Panc1 (cell line): ENCODE data around the gene CERT1. TPM values are rescaled to one million over a fixed set of nuclear protein-coding genes. Genes with fewer than 3 reads are reported as not detected.

Experiments
- ATAC-seq: fragments of 200-7000 bp; cut with Tn5 transposase; 2 replicates; pipeline ENCODE4 v1.9.1; 2020; ENCODE audit warnings: mild to moderate bottlenecking, moderate library complexity
- BruUV-seq: library from RNA; stranded (reverse); fragments of 400-500 nt; replicated peaks from 2 replicates; lab custom pipeline; 2021; lab: Mats Ljungman, UMichigan
- CTCF ChIA-PET: fragments of 300-600 bp; sonication (Branson Sonifier 250); formaldehyde crosslinking; loops from one replicate; lab custom pipeline; 2022; ENCODE audit warnings: antibody characterized with exemption; lab: Charles Lee
- POLR2A ChIA-PET: fragments of 300-600 bp; sonication (Branson Sonifier 250); formaldehyde crosslinking; loops from one replicate; lab custom pipeline; 2022; ENCODE audit warnings: antibody characterized with exemption; lab: Charles Lee
- DNase-seq: peaks from one replicate; pipeline ENCODE4 v3.0.0-alpha.2; 2010; ENCODE audit warnings: low read depth, low spot score
- H3K27ac ChIP-seq: 2 replicates; pipeline ENCODE4 v1.5.1; 2011; ENCODE audit warnings: mild to moderate bottlenecking, low read length, inconsistent platforms
- H3K27me3 ChIP-seq: fragments of 200-500 bp; sonication (Bioruptor generic); 2 replicates; pipeline ENCODE4 v1.6.0; 2014; ENCODE audit warnings: low read length, inconsistent platforms; ENCODE audit not compliant: control insufficient read depth, insufficient read depth
- H3K36me3 ChIP-seq: fragments of 200-500 bp; sonication (Bioruptor generic); 2 replicates; pipeline ENCODE4 v1.5.1; 2014; ENCODE audit warnings: inconsistent platforms, mild to moderate bottlenecking, low read length, moderate library complexity; ENCODE audit not compliant: control insufficient read depth, insufficient read depth
- H3K4me1 ChIP-seq: 2 replicates; pipeline ENCODE4 v1.5.1; 2011; ENCODE audit warnings: inconsistent platforms, mild to moderate bottlenecking, low read length, moderate library complexity; ENCODE audit not compliant: control insufficient read depth, insufficient read depth
- H3K4me3 ChIP-seq, 2 experiments: 2 replicates each; pipeline ENCODE4 v1.5.1; 2011 to 2012; ENCODE audit warnings: low read depth in 2 of 2, low read length in 2 of 2, mild to moderate bottlenecking in 2 of 2, inconsistent platforms in 1 of 2, moderate library complexity in 1 of 2
- H3K9me3 ChIP-seq: fragments of 200-500 bp; sonication (Bioruptor generic); 2 replicates; pipeline ENCODE4 v1.5.1; 2014; ENCODE audit warnings: low read depth, mild to moderate bottlenecking, inconsistent platforms, low read length, moderate library complexity; ENCODE audit not compliant: control insufficient read depth, insufficient read depth
- POLR2AphosphoS5 ChIP-seq: IDR thresholded peaks from 2 replicates; pipeline ENCODE4 v1.6.1; 2012; ENCODE audit warnings: mild to moderate bottlenecking, low read depth, low read length, moderate library complexity
- SIN3A ChIP-seq: IDR thresholded peaks from 2 replicates; pipeline ENCODE4 v1.6.1; 2012; ENCODE audit warnings: low read depth, mild to moderate bottlenecking, low read length, moderate library complexity, borderline replicate concordance; ENCODE audit not compliant: insufficient read depth
- TCF7L2 ChIP-seq: IDR thresholded peaks from 2 replicates; pipeline ENCODE4 v1.6.1; 2011; ENCODE audit warnings: mild to moderate bottlenecking, low read depth, low read length, inconsistent platforms
- in situ Hi-C: cut with HindIII; loops from 2 replicates; pipeline ENCODE4 v1.10.0; 2016; ENCODE audit warnings: low sequenced_read_pairs, low pct_unique_long_range_greater_than_20kb
- intact Hi-C: fragments of 100-400 bp; cut with micrococcal nuclease; formaldehyde crosslinking; loops from one replicate; pipeline ENCODE4 v1.10.0; 2022; ENCODE audit not compliant: unreplicated experiment
- total RNA-seq: library from RNA; stranded (reverse); gene quantifications from one replicate; pipeline ENCODE4 v1.2.1, GENCODE V29; 2021; ENCODE audit not compliant: unreplicated experiment
- TF ChIP-seq, protein P1 (sequence below): fragments of 450-650 bp; IDR thresholded peaks from 2 replicates; pipeline ENCODE4 v1.5.1; 2017; ENCODE audit warnings: mild to moderate bottlenecking
- TF ChIP-seq, protein P2 (sequence below), 2 experiments: IDR thresholded peaks; 2 replicates each; pipeline ENCODE4 v1.6.1; 2011 to 2012; ENCODE audit warnings: low read depth in 2 of 2, control low read depth in 1 of 2, low read length in 1 of 2, mild to moderate bottlenecking in 1 of 2, moderate library complexity in 1 of 2; ENCODE audit not compliant: insufficient read depth in 1 of 2

Gene CERT1
- total RNA-seq, 1 experiment from 2014 or later, result 26.7 TPM

DNA sequence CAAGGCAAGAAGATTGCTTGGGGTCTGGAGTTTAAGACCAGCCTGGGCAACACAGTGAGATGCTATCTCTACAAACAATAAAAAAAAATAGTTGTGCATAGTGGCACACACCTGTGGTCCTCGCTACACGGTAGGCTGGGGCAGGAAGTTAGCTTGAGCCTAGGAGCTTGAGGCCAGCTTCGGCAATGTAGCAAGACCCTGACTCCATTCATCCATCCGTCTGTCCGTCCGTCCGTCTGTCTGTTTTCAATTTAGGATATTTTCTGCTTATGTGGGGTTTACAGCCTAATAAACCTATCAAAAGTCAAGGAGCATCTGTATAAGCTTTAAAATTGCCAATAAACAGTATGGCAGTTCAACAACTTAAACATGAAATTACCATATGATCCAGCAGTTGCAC lies 154.7 kb downstream of the CERT1 start:
- no TSS peak for BruUV-seq
- Histone ChIP-seq H3K4me3 (no peak overlapping the region), H3K36me3 (peaks cover 75% of the 10 kb centered on the region), H3K9me3 (no peaks in the 10 kb centered on the region), H3K27ac (no peak overlapping the region), H3K4me1 (no peaks in the 10 kb centered on the region), H3K27me3 (no peaks in the 10 kb centered on the region)
- no peak for ATAC-seq
- ChIA-PET POLR2A (no interaction called here), CTCF (no interaction called here)
- no peak for TF ChIP-seq TCF7L2
- TF ChIP-seq, protein P1, sequence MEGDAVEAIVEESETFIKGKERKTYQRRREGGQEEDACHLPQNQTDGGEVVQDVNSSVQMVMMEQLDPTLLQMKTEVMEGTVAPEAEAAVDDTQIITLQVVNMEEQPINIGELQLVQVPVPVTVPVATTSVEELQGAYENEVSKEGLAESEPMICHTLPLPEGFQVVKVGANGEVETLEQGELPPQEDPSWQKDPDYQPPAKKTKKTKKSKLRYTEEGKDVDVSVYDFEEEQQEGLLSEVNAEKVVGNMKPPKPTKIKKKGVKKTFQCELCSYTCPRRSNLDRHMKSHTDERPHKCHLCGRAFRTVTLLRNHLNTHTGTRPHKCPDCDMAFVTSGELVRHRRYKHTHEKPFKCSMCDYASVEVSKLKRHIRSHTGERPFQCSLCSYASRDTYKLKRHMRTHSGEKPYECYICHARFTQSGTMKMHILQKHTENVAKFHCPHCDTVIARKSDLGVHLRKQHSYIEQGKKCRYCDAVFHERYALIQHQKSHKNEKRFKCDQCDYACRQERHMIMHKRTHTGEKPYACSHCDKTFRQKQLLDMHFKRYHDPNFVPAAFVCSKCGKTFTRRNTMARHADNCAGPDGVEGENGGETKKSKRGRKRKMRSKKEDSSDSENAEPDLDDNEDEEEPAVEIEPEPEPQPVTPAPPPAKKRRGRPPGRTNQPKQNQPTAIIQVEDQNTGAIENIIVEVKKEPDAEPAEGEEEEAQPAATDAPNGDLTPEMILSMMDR, result no peak
- TF ChIP-seq SIN3A, result no peak
- TF ChIP-seq, protein P2, sequence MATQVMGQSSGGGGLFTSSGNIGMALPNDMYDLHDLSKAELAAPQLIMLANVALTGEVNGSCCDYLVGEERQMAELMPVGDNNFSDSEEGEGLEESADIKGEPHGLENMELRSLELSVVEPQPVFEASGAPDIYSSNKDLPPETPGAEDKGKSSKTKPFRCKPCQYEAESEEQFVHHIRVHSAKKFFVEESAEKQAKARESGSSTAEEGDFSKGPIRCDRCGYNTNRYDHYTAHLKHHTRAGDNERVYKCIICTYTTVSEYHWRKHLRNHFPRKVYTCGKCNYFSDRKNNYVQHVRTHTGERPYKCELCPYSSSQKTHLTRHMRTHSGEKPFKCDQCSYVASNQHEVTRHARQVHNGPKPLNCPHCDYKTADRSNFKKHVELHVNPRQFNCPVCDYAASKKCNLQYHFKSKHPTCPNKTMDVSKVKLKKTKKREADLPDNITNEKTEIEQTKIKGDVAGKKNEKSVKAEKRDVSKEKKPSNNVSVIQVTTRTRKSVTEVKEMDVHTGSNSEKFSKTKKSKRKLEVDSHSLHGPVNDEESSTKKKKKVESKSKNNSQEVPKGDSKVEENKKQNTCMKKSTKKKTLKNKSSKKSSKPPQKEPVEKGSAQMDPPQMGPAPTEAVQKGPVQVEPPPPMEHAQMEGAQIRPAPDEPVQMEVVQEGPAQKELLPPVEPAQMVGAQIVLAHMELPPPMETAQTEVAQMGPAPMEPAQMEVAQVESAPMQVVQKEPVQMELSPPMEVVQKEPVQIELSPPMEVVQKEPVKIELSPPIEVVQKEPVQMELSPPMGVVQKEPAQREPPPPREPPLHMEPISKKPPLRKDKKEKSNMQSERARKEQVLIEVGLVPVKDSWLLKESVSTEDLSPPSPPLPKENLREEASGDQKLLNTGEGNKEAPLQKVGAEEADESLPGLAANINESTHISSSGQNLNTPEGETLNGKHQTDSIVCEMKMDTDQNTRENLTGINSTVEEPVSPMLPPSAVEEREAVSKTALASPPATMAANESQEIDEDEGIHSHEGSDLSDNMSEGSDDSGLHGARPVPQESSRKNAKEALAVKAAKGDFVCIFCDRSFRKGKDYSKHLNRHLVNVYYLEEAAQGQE (IDR thresholded peaks at IDR 0.05; ENCODE audit: insufficient read depth in 1 of 2, low read depth in 2 of 2, low read length in 1 of 2), result no peak
- TF ChIP-seq POLR2AphosphoS5, result no peak
- intact Hi-C loops, result no loop called here
- DNase-seq, result no peak
- in situ Hi-C loops, result no loop called here

DNA sequence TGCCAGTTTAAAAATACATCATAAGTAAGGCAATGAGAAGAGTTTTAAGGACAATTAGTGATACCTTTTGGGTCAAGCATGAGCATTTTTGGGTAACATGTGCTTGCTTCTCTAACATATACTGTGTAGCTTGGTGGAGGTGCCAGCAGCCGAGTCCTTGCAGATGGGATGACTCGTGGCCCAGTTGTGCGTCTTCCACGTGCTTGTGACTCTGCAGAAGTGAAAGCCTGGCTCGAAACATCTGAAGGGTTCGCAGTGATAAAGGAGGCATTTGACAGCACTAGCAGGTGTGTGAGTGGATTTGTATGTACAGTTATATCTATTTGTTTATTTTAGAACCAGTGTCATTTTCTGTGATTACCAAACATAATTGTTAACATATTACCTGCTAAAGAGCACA lies 156.2 kb downstream of the CERT1 start:
- Histone ChIP-seq H3K27ac (no peak overlapping the region), H3K27me3 (no peaks in the 10 kb centered on the region), H3K4me3 (no peak overlapping the region), H3K9me3 (no peaks in the 10 kb centered on the region), H3K36me3 (peaks cover 74% of the 10 kb centered on the region), H3K4me1 (no peaks in the 10 kb centered on the region)
- ChIA-PET POLR2A (no interaction called here), CTCF (no interaction called here)
- ATAC-seq (no peak), DNase-seq (no peak)
- no TSS peak for BruUV-seq
- intact Hi-C loops, result no loop called here
- no peak for TF ChIP-seq SIN3A
- no peak for TF ChIP-seq TCF7L2
- TF ChIP-seq, protein P2 (IDR thresholded peaks at IDR 0.05; ENCODE audit: insufficient read depth in 1 of 2, low read depth in 2 of 2, low read length in 1 of 2), result no peak
- TF ChIP-seq, protein P1, result no peak
- TF ChIP-seq POLR2AphosphoS5, result no peak
- in situ Hi-C loops, result no loop called here
